Left lobe of liver (tissue), 2 donors: ENCODE measurements around the gene SEC23A. TPM values are rescaled to one million over a fixed set of nuclear protein-coding genes. Genes with fewer than 3 reads are reported as not detected.

Source experiments
- ATAC-seq: fragments of 200-7000 bp; cut with Tn5 transposase; one replicate; pipeline ENCODE4 v1.9.1; 2020; ENCODE audit warnings: mild to moderate bottlenecking, moderate library complexity
- DNase-seq: peaks from one replicate; pipeline ENCODE4 v3.0.0-alpha.2; 2020; ENCODE audit warnings: low spot score
- total RNA-seq: library from RNA; stranded (reverse); gene quantifications from one replicate; pipeline ENCODE4 v1.2.1, GENCODE V29; 2021
- donor health status: DM: no; HTN: no; CAD: no; lungs with moderate emphysema.
- donor health status: DM: no; HTN: yes; CAD: no.

SEC23A gene
- total RNA-seq, 1 donor from 2014 or later = 67.7 TPM

DNA sequence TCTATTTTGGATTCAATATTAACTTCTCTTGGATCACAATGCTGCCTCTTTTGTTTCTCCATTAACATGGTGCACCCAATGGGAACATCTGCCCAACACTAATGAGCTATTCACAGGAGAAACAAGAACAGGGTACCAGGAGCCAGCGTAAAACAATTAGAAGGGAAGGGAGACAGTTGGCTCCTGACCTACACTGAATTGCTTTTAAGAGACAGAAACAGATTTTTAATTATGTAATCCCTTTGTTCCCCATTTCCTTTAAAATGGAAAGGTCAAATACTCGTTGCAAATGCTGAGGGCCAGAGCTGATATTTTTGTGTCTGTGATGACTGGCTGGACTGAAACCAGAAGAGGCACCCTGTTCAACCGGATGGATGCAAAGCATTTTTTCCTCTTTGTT lies 108.3 kb downstream of the SEC23A start:
- DNase-seq = no peak
- ATAC-seq = no peak

GRCh38 chr14:38993981-38994380 lies 109.1 kb downstream of the SEC23A start:
- no peak for DNase-seq
- no peak for ATAC-seq

- ATAC-seq (no peak), DNase-seq (no peak)
Observed at GRCh38 chr14:38992067-38992844, 110.8 kb downstream of the SEC23A start.

GRCh38 chr14:38991299-38991698 lies 111.7 kb downstream of the SEC23A start:
- DNase-seq (no peak), ATAC-seq (no peak)

- DNase-seq (no peak), ATAC-seq (no peak)
Observed at GRCh38 chr14:38989922-38990546, 113.0 kb downstream of the SEC23A start.

DNA sequence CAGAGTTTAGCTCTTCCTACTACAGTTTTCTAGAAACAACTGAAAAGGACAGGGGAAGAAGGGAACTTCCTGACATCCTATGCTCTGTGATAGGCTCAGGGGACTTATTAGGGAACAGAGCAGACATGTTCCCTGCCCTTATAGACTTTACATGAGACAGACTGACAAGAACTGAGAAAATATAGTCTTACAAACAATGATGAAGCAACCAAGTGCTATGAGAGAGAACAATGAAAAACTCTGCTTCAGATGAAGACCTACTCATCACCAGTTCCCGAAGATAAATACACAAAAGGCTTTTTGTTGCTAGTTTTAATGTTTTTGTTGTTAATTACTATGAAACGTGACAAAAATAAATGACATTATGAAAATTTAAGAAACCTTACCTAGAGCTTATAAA lies 115.3 kb downstream of the SEC23A start:
- ATAC-seq = no peak
- DNase-seq = no peak

DNA sequence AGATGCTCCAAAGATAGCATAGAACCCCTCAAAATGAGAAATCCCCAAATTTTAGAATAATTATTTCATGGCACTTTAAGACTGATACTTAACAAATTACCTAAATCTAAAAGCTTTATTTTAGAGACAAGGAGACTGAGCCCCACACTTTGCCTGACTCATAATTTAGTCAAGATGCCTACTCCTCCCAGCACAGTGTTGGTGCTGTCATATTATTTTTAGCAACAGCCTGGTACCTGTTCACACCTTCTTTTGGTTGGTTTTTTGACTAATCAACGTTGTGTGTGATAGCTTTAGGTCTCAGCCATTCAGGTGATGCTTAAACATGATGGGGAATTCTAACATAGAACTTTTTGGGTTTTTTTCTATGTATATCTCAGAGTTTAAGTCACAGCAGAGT lies 120.2 kb downstream of the SEC23A start:
- DNase-seq = no peak
- ATAC-seq = no peak

GRCh38 chr14:38982278-38982677 lies 120.8 kb downstream of the SEC23A start:
- no peak for DNase-seq
- no peak for ATAC-seq

Other genes starting within 250 kb of the SEC23A start
- gene GEMIN2, start 11.1 kb upstream of the SEC23A start, total RNA-seq = 3.6 TPM
- 14.4 TPM for gene TRAPPC6B, start 67.1 kb upstream of the SEC23A start, total RNA-seq
- gene PNN, start 72.0 kb upstream of the SEC23A start, total RNA-seq = 28.2 TPM
- gene MIA2, start 130.7 kb upstream of the SEC23A start, total RNA-seq = 83.9 TPM